Activated naive CD4-positive, alpha-beta T cell treated with anti-CD3 and anti-CD28 coated beads for 36 hours (primary cell): ENCODE data around the gene KRTAP10-6. TPM values are rescaled to one million over a fixed set of nuclear protein-coding genes. Genes with fewer than 3 reads are reported as not detected.
"Not testable (repeated sequence)": the region's sequence is repeated elsewhere in the genome, so short reads cannot be mapped to it uniquely, and the experiment has no call there.

ENCODE experiments used
- CTCF ChIA-PET: fragments of 350-600 bp; sonication (Branson Sonifier 250); formaldehyde crosslinking; loops from one replicate; lab custom pipeline; 2021; ENCODE audit warnings: antibody characterized with exemption; lab: Charles Lee
- DNase-seq: peaks from one replicate; pipeline ENCODE4 v3.0.0-alpha.2; 2020
- H3K27ac Mint-ChIP-seq: one replicate; pipeline ENCODE4 v1.8.0; 2021; ENCODE audit warnings: mild to moderate bottlenecking, mixed read lengths
- H3K27me3 Mint-ChIP-seq: one replicate; pipeline ENCODE4 v1.8.0; 2021; ENCODE audit warnings: low read depth, mixed read lengths
- H3K36me3 Mint-ChIP-seq: one replicate; pipeline ENCODE4 v1.8.0; 2021; ENCODE audit warnings: low read depth, mixed read lengths
- H3K4me1 Mint-ChIP-seq: one replicate; pipeline ENCODE4 v1.8.0; 2021; ENCODE audit warnings: low read depth, mixed read lengths
- H3K4me3 Mint-ChIP-seq: one replicate; pipeline ENCODE4 v1.8.0; 2021; ENCODE audit warnings: mild to moderate bottlenecking, moderate library complexity, mixed read lengths
- H3K9me3 Mint-ChIP-seq: one replicate; pipeline ENCODE4 v1.8.0; 2021; ENCODE audit warnings: mixed read lengths
- intact Hi-C: fragments of 100-400 bp; cut with micrococcal nuclease; formaldehyde crosslinking; loops from one replicate; pipeline ENCODE4 v1.15.1; 2023
- total RNA-seq, 2 experiments: library from RNA; stranded (reverse); gene quantifications; one replicate each; pipeline ENCODE4 v1.2.3, GENCODE V29; 2021

KRTAP10-6 gene
- total RNA-seq, 2 experiments from 2014 or later, result not detected

- CTCF ChIA-PET, result no interaction called here
- no peaks in the 10 kb centered on the region for H3K4me1 Mint-ChIP-seq
- DNase-seq, result no peak
Measured at GRCh38 chr21:44603109-44603875, 11.0 kb upstream of the KRTAP10-6 start.

DNA sequence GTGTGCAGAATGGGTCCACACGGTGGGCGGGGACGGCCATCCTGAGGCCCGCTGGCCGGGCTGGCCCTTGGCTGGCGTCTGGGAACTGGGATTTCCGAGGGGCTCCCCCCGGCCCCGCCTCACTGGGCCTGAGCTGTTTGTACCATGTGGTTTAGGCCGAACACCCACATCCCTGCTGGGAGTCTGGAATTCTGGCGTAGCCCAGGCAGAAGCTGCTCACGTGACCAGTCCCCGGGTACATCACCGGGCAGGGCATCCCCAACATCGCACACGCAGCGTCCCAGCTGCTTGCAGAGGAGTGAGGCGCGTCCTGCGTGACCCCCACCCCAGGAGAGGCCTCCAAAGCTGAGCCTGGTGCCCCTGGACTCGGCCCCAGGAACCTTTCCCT is 10.2 kb upstream of the KRTAP10-6 start:
- H3K36me3 Mint-ChIP-seq, result no peaks in the 10 kb centered on the region
- intact Hi-C loops, result no loop called here
- CTCF ChIA-PET, result interaction anchor here (1.4 kb wide), 1 partner anchor 17 kb away, joined by 3 read pairs; no protein-coding TSS in a partner anchor
- peaks cover 5% of the 10 kb centered on the region for H3K9me3 Mint-ChIP-seq
- H3K27me3 Mint-ChIP-seq, result no peaks in the 10 kb centered on the region
- H3K4me3 Mint-ChIP-seq, result no peak overlapping the region
- no peak for DNase-seq
- no peak overlapping the region for H3K27ac Mint-ChIP-seq
- no peaks in the 10 kb centered on the region for H3K4me1 Mint-ChIP-seq

More at GRCh38 chr21:44603109-44603875, 11.0 kb upstream of the KRTAP10-6 start:
- intact Hi-C loops, result no loop called here
- peaks cover 5% of the 10 kb centered on the region for H3K9me3 Mint-ChIP-seq
- H3K36me3 Mint-ChIP-seq, result no peaks in the 10 kb centered on the region
- H3K27ac Mint-ChIP-seq, result no peak overlapping the region
- no peak overlapping the region for H3K4me3 Mint-ChIP-seq
- no peaks in the 10 kb centered on the region for H3K27me3 Mint-ChIP-seq

DNA sequence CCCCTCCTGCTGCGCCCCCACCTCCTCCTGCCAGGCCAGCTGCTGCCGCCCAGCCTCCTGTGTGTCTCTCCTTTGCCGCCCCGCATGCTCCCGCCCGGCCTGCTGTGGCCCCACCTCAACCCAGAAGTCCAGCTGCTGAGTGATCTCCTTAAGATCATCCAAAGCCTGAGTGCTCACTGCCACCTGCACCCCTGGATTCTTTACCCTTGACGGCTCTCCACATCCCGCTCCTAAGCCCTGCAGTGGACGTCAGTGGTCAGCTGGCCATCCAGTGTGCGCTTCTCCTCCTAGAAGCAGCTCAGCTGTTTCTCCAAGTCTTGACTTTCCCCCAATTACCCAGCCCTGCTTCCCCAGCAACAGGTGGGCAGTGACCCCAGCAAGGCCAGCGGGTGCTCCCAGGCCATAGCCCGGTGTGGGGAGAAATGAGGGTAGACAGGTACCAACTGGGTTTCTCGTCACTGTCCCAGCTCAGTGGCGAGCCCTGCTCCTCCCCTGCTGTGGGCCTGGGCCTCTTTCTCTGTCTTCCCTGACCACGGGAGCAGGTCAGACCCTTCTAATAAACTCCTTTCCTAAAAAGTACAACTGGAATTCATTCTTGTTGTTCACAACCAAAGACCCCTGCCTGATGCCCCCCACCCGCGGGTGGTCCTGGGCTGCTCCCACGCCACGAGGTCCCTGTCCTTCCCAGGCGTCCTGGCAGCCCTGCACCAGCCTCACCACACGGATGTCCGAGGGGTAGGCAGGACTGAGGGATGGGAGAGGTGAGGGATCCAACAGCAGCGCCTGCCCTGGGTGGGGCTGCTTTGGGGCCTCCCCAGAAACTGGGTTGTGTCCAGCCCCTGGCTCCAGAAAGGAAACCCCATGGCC is 9.5 kb upstream of the KRTAP10-6 start:
- intact Hi-C loops, result no loop called here
- peaks cover 5% of the 10 kb centered on the region for H3K9me3 Mint-ChIP-seq
- H3K27ac Mint-ChIP-seq, result no peak overlapping the region
- H3K4me1 Mint-ChIP-seq, result no peaks in the 10 kb centered on the region
- H3K4me3 Mint-ChIP-seq, result no peak overlapping the region
- no peaks in the 10 kb centered on the region for H3K36me3 Mint-ChIP-seq
- H3K27me3 Mint-ChIP-seq, result no peaks in the 10 kb centered on the region
- CTCF ChIA-PET, result interaction anchor here (1.4 kb wide), 1 partner anchor 18 kb away, joined by 3 read pairs; no protein-coding TSS in a partner anchor
- DNase-seq, result no peak

DNA sequence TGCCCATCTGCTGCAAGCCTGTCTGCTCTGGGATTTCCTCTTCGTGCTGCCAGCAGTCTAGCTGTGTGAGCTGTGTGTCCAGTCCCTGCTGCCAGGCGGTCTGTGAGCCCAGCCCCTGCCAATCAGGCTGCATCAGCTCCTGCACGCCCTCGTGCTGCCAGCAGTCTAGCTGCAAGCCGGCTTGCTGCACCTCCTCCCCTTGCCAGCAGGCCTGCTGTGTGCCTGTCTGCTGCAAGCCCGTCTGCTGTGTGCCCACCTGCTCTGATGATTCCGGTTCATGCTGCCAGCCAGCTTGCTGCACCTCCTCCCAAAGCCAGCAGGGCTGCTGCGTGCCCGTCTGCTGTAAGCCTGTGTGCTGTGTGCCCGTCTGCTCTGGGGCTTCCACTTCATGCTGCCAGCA is 8.8 kb upstream of the KRTAP10-6 start:
- DNase-seq, H3K27ac Mint-ChIP-seq, intact Hi-C loops, H3K36me3 Mint-ChIP-seq, H3K27me3 Mint-ChIP-seq, H3K4me3 Mint-ChIP-seq, H3K4me1 Mint-ChIP-seq, H3K9me3 Mint-ChIP-seq: not testable (repeated sequence)
- CTCF ChIA-PET, result interaction anchor here (1.4 kb wide), 1 partner anchor 19 kb away, joined by 3 read pairs; no protein-coding TSS in a partner anchor

GRCh38 chr21:44600118-44600978 is 8.0 kb upstream of the KRTAP10-6 start, which contains the start of gene KRTAP10-7:
KRTAP10-7 (plus strand) TSS chr21:44600597; CDS start chr21:44600622, 25 bp downstream.
- H3K27ac Mint-ChIP-seq, H3K36me3 Mint-ChIP-seq, CTCF ChIA-PET, H3K4me3 Mint-ChIP-seq, intact Hi-C loops, H3K9me3 Mint-ChIP-seq, DNase-seq, H3K4me1 Mint-ChIP-seq, H3K27me3 Mint-ChIP-seq: not testable (repeated sequence)

DNA sequence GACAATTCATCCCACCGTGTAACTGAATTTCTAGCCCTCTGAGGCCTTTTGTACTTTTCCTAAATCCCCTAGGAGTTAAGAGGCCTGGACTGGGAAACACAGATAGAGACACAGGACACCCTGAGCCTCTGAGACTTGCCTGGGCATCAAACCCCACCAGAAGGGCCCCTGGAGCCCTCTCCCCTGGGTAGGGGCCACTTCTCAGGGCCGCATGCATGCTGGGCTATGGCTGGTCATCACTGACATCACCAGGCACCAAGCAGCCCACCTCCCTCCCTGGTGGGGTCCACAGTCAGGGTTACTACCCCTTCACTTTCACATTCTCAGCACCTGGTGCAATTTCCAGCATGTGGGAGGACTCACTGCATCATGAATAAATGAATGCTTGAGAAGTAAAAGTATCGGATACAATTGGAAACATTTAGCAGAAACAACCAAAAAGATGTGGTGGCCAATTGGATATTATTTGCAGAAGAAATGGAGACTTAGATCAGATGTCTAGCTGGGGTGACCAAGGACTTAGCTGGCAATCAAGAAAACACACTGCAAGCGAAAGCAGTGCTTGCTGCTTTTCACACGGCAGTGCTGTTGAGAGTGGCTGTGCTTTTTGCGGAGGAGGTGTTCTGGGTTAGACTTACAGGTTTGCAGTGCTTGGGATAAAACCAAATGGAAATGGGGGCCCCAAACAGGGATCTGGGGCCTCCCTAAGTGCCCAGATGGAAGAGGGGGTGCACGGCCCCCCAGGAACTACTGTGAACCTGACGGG is 7.1 kb upstream of the KRTAP10-6 start:
- H3K27me3 Mint-ChIP-seq, result no peaks in the 10 kb centered on the region
- no peaks in the 10 kb centered on the region for H3K36me3 Mint-ChIP-seq
- H3K4me1 Mint-ChIP-seq, result no peaks in the 10 kb centered on the region
- no peak overlapping the region for H3K4me3 Mint-ChIP-seq
- intact Hi-C loops, result no loop called here
- CTCF ChIA-PET, result no interaction called here
- DNase-seq, result no peak
- H3K27ac Mint-ChIP-seq, result no peak overlapping the region
- H3K9me3 Mint-ChIP-seq, result peaks cover 5% of the 10 kb centered on the region

- Mint-ChIP-seq H3K9me3 (peaks cover 5% of the 10 kb centered on the region), H3K27me3 (no peaks in the 10 kb centered on the region), H3K27ac (peak overlapping the region; percentile 7), H3K36me3 (no peaks in the 10 kb centered on the region), H3K4me1 (no peaks in the 10 kb centered on the region), H3K4me3 (no peak overlapping the region)
- intact Hi-C loops, result no loop called here
- CTCF ChIA-PET, result no interaction called here
- no peak for DNase-seq
Measured at GRCh38 chr21:44598061-44598460, 5.8 kb upstream of the KRTAP10-6 start.

- no peak overlapping the region for H3K27ac Mint-ChIP-seq
- CTCF ChIA-PET, result interaction anchor here (0.6 to 1.6 kb wide), 3 partner anchors 86 to 197 kb away, joined by 3 to 5 read pairs (median 3); no protein-coding TSS in a partner anchor
- intact Hi-C loops, result no loop called here
- no peaks in the 10 kb centered on the region for H3K27me3 Mint-ChIP-seq
- H3K9me3 Mint-ChIP-seq, result peaks cover 5% of the 10 kb centered on the region
- DNase-seq, result no peak
- H3K36me3 Mint-ChIP-seq, result no peaks in the 10 kb centered on the region
- no peak overlapping the region for H3K4me3 Mint-ChIP-seq
- no peaks in the 10 kb centered on the region for H3K4me1 Mint-ChIP-seq
Measured at GRCh38 chr21:44596068-44596725, 3.9 kb upstream of the KRTAP10-6 start.

DNA sequence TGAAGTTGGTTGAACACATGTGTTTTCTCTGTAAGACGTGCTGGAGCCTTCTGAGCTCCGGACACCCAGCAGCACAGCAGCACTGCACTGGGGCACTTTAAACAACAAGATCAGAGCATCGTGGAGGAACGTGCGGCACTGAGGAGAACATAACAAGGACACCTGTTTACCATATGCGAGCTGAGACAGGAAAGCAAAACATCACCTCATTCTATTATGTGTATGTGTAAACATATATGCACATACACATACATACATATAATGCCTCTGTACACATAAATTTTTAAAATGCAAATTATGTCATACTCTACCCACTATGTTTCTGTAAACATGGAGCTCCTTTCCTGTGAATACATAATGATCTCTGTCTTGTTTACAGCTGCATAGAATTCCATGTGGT is 3.2 kb upstream of the KRTAP10-6 start:
- no peak overlapping the region for H3K27ac Mint-ChIP-seq
- CTCF ChIA-PET, result interaction anchor here (0.6 to 1.6 kb wide), 3 partner anchors 85 to 198 kb away, joined by 3 to 5 read pairs (median 3); no protein-coding TSS in a partner anchor
- H3K36me3 Mint-ChIP-seq, result no peaks in the 10 kb centered on the region
- no peak for DNase-seq
- no peak overlapping the region for H3K4me3 Mint-ChIP-seq
- no peaks in the 10 kb centered on the region for H3K27me3 Mint-ChIP-seq
- intact Hi-C loops, result no loop called here
- H3K9me3 Mint-ChIP-seq, result peaks cover 5% of the 10 kb centered on the region
- H3K4me1 Mint-ChIP-seq, result no peaks in the 10 kb centered on the region

- no peak for DNase-seq
- Mint-ChIP-seq H3K9me3 (peaks cover 5% of the 10 kb centered on the region), H3K27ac (peak overlapping the region; percentile 4), H3K4me3 (no peak overlapping the region), H3K36me3 (no peaks in the 10 kb centered on the region), H3K27me3 (no peaks in the 10 kb centered on the region), H3K4me1 (no peaks in the 10 kb centered on the region)
- CTCF ChIA-PET, result interaction anchor here (0.7 kb wide), 1 partner anchor 615 kb away, joined by 3 read pairs; no protein-coding TSS in a partner anchor
- intact Hi-C loops, result no loop called here
Measured at GRCh38 chr21:44594406-44594916, 2.2 kb upstream of the KRTAP10-6 start.
